ENCODE data around the gene SLC46A3. TPM values are rescaled to one million over a fixed set of nuclear protein-coding genes. Genes with fewer than 3 reads are reported as not detected.
"Not testable (repeated sequence)": the region's sequence is repeated elsewhere in the genome, so short reads cannot be mapped to it uniquely, and the experiment has no call there.

SLC46A3 gene
- total and polyA plus RNA-seq, 10 of the 15 experiments (the other 5 are each of a cell fraction or from before 2014, with no cell fraction given) = 2.9 to 15.6 (median 9.4) TPM

DNA sequence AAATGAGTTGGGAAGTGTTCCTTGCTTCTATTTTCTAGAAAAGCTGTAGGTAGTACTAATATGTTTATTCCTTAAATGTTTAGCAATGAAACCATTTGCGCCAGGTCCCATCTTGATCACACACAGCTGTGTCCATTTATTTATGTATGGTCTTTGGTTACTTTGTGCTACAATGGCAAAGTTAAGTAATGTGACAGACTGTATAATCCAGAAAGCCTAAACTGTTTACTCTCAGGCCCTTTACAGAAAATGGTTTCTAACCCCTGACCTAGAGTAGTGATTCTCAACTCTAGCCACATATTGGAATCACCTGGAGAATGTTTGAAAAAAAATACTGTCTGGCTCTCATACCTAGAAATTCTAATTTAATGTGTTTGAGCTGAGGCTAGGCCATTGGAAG is 21.3 kb downstream of the SLC46A3 start (continued):
- no peak for TF ChIP-seq NFYA (IDR thresholded peaks at IDR 0.05; ENCODE audit: borderline replicate concordance, low read depth, low read length)

DNA sequence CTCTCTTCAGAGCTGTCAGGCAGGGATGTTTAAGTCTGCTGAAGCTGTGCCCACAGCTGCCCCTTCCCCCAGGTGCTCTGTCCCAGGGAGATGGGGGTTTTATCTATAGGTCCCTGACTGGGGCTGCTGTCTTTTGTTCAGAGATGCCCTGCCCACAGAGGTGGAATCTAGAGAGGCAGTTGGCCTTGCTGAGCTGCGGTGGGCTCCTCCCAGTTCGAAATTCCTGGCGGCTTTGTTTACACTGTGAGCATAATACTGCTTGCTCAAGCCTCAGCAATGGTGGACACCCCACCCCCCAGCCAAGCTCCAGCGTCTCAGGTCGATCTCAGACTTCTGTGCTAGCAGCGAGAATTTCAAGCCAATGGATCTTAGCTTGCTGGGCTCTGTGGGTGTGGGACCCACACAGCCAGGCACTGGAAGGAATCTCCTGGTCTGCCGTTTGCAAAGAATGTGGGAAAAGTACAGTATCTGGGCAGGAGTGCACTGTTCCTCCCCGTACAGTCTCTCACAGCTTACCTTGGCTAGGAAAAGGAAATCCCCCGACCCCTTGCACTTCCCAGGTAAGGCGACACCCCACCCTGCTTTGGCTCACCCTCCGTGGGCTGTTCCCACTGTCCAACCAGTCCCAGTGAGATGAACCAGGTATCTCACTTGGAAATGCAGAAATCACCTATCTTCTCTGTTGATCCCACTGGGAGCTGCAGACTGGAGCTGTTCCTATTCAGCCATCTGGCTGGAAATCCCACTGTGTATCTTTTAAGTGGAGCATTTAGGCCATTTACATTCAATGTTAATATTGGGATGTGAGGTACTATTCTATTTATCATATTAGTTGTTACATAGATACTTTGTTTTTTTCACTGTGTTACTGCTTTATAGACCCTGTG is 24.9 kb downstream of the SLC46A3 start:
- H3K9me3 ChIP-seq (replicated peaks; ENCODE audit: control insufficient read depth, insufficient read depth, low read length); FAIRE-seq; POLR2A ChIA-PET; ATAC-seq; H3K4me2 ChIP-seq (ENCODE audit: control insufficient read depth, insufficient read depth); H3K9ac ChIP-seq (ENCODE audit: control insufficient read depth, insufficient read depth, low read length); BruUV-seq (replicated peaks); DNase-seq (ENCODE audit: low read depth, low spot score); H3K4me1 ChIP-seq (ENCODE audit: control insufficient read depth, insufficient read depth, low read length); H3K36me3 ChIP-seq (ENCODE audit: control insufficient read depth in 2 of 2, insufficient read depth in 2 of 2, low read length in 1 of 2); H3K27me3 ChIP-seq (replicated peaks in 1 of 2; ENCODE audit: control insufficient read depth in 2 of 2, insufficient read depth in 2 of 2, low read length in 1 of 2); intact Hi-C loops (cut with micrococcal nuclease; ENCODE audit: unreplicated experiment); RAD21 ChIA-PET (ENCODE audit: unreplicated experiment); H3K27ac ChIP-seq (ENCODE audit: control insufficient read depth, insufficient read depth); H3K79me2 ChIP-seq (ENCODE audit: control insufficient read depth, insufficient read depth, low read length); H4K20me1 ChIP-seq (ENCODE audit: control insufficient read depth, insufficient read depth); H3K4me3 ChIP-seq; in situ Hi-C loops (cut with MboI); H2AFZ ChIP-seq (ENCODE audit: control insufficient read depth, low read depth, low read length): not testable (repeated sequence)
- ChIA-PET CTCF (interaction anchor here (1.0 kb wide), 1 partner anchor 14 kb away, joined by 3 read pairs; no protein-coding TSS in a partner anchor), SMC1A (ENCODE audit: uncharacterized antibody, unreplicated experiment) (interaction anchor here (3.7 kb wide), 1 partner anchor 8 kb away, joined by 10 read pairs; no protein-coding TSS in a partner anchor)
- WGBS (ENCODE audit: insufficient coverage, insufficient replicate concordance, low lambda C conversion rate, missing lambda C conversion rate) = 69% methylated on average over 11 of the region's 11 CpGs

DNA sequence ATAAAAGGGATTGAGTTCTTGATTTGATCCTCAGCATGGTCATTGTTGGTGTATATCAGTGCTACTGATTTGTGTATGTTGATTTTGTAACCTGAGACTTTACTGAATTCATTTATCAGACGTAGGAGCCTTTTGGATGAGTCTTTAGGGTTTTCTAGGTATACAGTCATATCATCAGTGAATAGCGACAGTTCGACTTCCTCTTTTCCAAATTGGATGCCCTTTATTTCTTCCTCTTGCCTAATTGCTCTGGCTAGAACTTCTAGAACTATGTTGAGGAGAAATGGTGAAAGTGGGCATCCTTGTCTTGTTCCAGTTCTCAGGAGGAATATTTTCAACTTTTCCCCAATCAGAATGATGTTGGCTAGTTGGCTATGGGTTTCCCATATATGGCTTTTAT is 32.9 kb downstream of the SLC46A3 start:
- H3K9ac ChIP-seq (ENCODE audit: control insufficient read depth, insufficient read depth, low read length) = no peak overlapping the region
- CTCF ChIA-PET = no interaction called here
- H3K4me3 ChIP-seq = no peak overlapping the region
- BruUV-seq (replicated peaks) = no TSS peak
- H3K27ac ChIP-seq (ENCODE audit: control insufficient read depth, insufficient read depth) = no peak overlapping the region
- no peak overlapping the region for H3K4me2 ChIP-seq (ENCODE audit: control insufficient read depth, insufficient read depth)
- intact Hi-C loops (cut with micrococcal nuclease; ENCODE audit: unreplicated experiment) = no loop called here
- H3K9me3 ChIP-seq (replicated peaks; ENCODE audit: control insufficient read depth, insufficient read depth, low read length) = no peaks in the 10 kb centered on the region
- DNase-seq (ENCODE audit: low read depth, low spot score) (no peak), FAIRE-seq (no peak), ATAC-seq (0 out of 3 replicates have a peak, but pooled peaks have one; percentile 31)
- H3K79me2 ChIP-seq (ENCODE audit: control insufficient read depth, insufficient read depth, low read length) = no peaks in the 10 kb centered on the region
- H4K20me1 ChIP-seq (ENCODE audit: control insufficient read depth, insufficient read depth) = no peaks in the 10 kb centered on the region
- 22% methylated on average over 3 of the region's 3 CpGs for WGBS (ENCODE audit: insufficient coverage, insufficient replicate concordance, low lambda C conversion rate, missing lambda C conversion rate)
- TF ChIP-seq KLF5 (IDR thresholded peaks at IDR 0.05; ENCODE audit: partially characterized antibody) (no peak), POLR2AphosphoS5 (IDR thresholded peaks at IDR 0.05; ENCODE audit: low read length) (no peak), SPI1 (IDR thresholded peaks at IDR 0.05; ENCODE audit: borderline replicate concordance, insufficient read depth, low read depth, low read length) (peak; percentile 63; the same call in 1 of the 2 replicates), SREBF1 (IDR thresholded peaks at IDR 0.05; ENCODE audit: low read length) (no peak)
- TF ChIP-seq, protein P1, sequence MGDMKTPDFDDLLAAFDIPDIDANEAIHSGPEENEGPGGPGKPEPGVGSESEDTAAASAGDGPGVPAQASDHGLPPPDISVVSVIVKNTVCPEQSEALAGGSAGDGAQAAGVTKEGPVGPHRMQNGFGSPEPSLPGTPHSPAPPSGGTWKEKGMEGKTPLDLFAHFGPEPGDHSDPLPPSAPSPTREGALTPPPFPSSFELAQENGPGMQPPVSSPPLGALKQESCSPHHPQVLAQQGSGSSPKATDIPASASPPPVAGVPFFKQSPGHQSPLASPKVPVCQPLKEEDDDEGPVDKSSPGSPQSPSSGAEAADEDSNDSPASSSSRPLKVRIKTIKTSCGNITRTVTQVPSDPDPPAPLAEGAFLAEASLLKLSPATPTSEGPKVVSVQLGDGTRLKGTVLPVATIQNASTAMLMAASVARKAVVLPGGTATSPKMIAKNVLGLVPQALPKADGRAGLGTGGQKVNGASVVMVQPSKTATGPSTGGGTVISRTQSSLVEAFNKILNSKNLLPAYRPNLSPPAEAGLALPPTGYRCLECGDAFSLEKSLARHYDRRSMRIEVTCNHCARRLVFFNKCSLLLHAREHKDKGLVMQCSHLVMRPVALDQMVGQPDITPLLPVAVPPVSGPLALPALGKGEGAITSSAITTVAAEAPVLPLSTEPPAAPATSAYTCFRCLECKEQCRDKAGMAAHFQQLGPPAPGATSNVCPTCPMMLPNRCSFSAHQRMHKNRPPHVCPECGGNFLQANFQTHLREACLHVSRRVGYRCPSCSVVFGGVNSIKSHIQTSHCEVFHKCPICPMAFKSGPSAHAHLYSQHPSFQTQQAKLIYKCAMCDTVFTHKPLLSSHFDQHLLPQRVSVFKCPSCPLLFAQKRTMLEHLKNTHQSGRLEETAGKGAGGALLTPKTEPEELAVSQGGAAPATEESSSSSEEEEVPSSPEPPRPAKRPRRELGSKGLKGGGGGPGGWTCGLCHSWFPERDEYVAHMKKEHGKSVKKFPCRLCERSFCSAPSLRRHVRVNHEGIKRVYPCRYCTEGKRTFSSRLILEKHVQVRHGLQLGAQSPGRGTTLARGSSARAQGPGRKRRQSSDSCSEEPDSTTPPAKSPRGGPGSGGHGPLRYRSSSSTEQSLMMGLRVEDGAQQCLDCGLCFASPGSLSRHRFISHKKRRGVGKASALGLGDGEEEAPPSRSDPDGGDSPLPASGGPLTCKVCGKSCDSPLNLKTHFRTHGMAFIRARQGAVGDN (IDR thresholded peaks at IDR 0.05) = no peak
- H3K27me3 ChIP-seq (replicated peaks in 1 of 2; ENCODE audit: control insufficient read depth in 2 of 2, insufficient read depth in 2 of 2, low read length in 1 of 2) = no peaks in the 10 kb centered on the region
- SMC1A ChIA-PET (ENCODE audit: uncharacterized antibody, unreplicated experiment) = no interaction called here
- no peaks in the 10 kb centered on the region for H3K4me1 ChIP-seq (ENCODE audit: control insufficient read depth, insufficient read depth, low read length)
- POLR2A ChIA-PET = no interaction called here
- in situ Hi-C loops (cut with MboI) = no loop called here
- H3K36me3 ChIP-seq (ENCODE audit: control insufficient read depth in 2 of 2, insufficient read depth in 2 of 2, low read length in 1 of 2) = no peaks in the 10 kb centered on the region
- RAD21 ChIA-PET (ENCODE audit: unreplicated experiment) = no interaction called here
- H2AFZ ChIP-seq (ENCODE audit: control insufficient read depth, low read depth, low read length) = no peak overlapping the region

All from GM12878 (cell line).